Measurements from ENCODE around the gene SMIM33. TPM values are rescaled to one million over a fixed set of nuclear protein-coding genes. Genes with fewer than 3 reads are reported as not detected.

The SMIM33 gene
- total and polyA plus RNA-seq, 2 experiments from 2014 or later = not detected

DNA sequence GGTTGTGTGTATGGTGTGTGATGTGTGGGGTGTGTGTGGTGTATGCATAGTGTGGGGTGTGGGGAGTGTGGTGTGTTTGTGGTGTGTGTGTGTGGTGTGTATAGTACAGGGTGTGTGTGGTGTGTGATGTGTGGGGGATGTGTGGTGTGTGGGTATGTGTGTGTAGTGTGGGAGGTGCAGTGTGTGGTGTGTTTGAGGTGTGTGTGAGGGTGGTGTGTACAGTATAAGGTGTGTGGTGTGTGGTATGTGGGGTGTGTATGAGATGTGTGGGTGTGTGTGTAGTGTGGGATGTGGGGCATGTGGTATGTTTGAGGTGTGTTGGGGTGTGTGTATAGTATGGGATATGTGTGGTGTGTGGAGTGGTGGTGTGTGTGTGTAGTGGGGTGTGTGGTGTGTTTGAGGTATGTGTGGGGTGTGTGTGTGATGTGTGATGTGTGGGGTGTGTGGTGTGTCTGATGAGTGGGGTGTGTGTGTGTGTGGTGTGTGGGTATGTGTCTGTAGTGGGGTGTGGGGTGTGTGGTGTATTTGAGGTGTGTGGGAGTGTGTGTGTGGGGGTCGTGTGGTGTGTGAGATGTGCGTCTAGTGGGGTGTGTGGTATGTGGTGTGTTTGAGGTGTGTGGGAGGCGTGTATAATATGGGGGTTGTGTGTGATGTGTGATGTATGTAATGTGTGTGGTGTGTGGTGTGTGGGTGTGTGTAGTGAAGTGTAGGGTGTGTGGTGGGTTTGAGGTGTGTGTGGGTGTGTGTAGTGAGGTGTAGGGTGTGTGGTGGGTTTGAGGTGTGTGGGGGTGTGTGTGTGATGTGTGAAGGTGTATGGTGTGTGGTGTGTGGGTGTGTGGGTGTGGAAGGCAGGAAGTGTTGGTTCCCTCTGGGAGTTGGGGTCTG, 16.9 kb upstream of the SMIM33 start:
- Histone ChIP-seq H3K27me3 (no peaks in the 10 kb centered on the region), H3K36me3 (no peaks in the 10 kb centered on the region), H3K4me3 (no peak overlapping the region), H3K4me1 (ENCODE audit: low read depth) (no peaks in the 10 kb centered on the region), H3K27ac (no peak overlapping the region), H3K9me3 (ENCODE audit: low read depth) (no peaks in the 10 kb centered on the region)
- no peak for DNase-seq (ENCODE audit: low read depth in 1 of 2, low spot score in 1 of 2)
- no peak for TF ChIP-seq CTCF (IDR thresholded peaks at IDR 0.05; ENCODE audit: low read depth, low read length)

- no peak for DNase-seq (ENCODE audit: low read depth in 1 of 2, low spot score in 1 of 2)
- Histone ChIP-seq H3K4me3 (no peak overlapping the region), H3K4me1 (ENCODE audit: low read depth) (no peaks in the 10 kb centered on the region), H3K9me3 (ENCODE audit: low read depth) (no peaks in the 10 kb centered on the region), H3K27me3 (no peaks in the 10 kb centered on the region), H3K27ac (no peak overlapping the region), H3K36me3 (no peaks in the 10 kb centered on the region)
- no peak for TF ChIP-seq CTCF (IDR thresholded peaks at IDR 0.05; ENCODE audit: low read depth, low read length)
Measured at GRCh38 chr5:139454568-139455290, 16.1 kb upstream of the SMIM33 start.

DNA sequence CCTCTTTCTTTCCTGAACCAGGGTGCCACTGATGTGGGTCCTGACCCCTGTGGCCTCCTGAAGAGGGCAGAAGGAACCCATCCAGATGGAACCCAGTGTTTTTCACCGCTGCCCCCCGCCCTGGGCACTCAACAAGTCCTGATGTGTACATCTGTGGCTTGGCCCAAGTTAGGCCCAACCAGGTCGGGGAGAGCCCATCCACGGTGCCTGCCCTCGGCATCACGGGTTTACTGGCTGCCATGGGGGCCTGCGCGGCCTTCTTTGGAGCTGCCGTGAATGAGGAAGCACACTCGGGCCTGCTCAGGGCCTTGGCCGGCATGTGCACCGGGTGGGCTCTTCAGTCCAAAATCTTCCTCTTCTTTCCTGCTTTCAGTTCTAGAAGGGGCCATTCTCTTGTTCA, 14.0 kb upstream of the SMIM33 start:
- no peak for TF ChIP-seq CTCF (IDR thresholded peaks at IDR 0.05; ENCODE audit: low read depth, low read length)
- no peak for DNase-seq (ENCODE audit: low read depth in 1 of 2, low spot score in 1 of 2)
- Histone ChIP-seq H3K27ac (no peak overlapping the region), H3K27me3 (no peaks in the 10 kb centered on the region), H3K9me3 (ENCODE audit: low read depth) (no peaks in the 10 kb centered on the region), H3K4me3 (no peak overlapping the region), H3K36me3 (no peaks in the 10 kb centered on the region), H3K4me1 (ENCODE audit: low read depth) (no peaks in the 10 kb centered on the region)

DNA sequence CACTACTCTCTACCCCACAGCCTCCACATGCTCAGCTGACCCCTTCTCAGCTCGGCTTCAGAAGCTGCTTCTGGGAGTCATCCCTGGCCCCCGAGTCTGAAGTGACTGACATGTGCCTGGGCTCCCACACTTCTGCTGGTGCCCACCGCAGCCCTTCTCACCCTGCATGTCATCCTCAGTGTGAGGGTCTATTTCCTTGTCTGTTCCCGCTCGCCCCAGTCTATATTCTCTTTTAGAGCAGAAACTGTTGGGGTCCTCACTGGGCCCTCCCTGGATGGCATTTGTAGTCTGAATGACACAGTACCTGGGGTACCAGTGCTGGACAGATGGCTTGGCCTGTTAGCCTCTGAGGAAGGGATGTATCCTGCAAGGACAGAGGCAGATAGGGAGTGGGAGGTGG, 13.6 kb upstream of the SMIM33 start:
- no peak overlapping the region for H3K4me3 ChIP-seq
- no peaks in the 10 kb centered on the region for H3K4me1 ChIP-seq (ENCODE audit: low read depth)
- no peak for TF ChIP-seq CTCF (IDR thresholded peaks at IDR 0.05; ENCODE audit: low read depth, low read length)
- no peaks in the 10 kb centered on the region for H3K27me3 ChIP-seq
- no peak for DNase-seq (ENCODE audit: low read depth in 1 of 2, low spot score in 1 of 2)
- no peak overlapping the region for H3K27ac ChIP-seq
- no peaks in the 10 kb centered on the region for H3K36me3 ChIP-seq
- H3K9me3 ChIP-seq (ENCODE audit: low read depth) = no peaks in the 10 kb centered on the region

- no peaks in the 10 kb centered on the region for H3K9me3 ChIP-seq (ENCODE audit: low read depth)
- DNase-seq (ENCODE audit: low read depth in 1 of 2, low spot score in 1 of 2) = no peak
Measured at GRCh38 chr5:139457653-139458306, 13.0 kb upstream of the SMIM33 start.

More at GRCh38 chr5:139457653-139458306, 13.0 kb upstream of the SMIM33 start:
- no peak for TF ChIP-seq CTCF (IDR thresholded peaks at IDR 0.05; ENCODE audit: low read depth, low read length)
- H3K4me3 ChIP-seq = no peak overlapping the region
- no peaks in the 10 kb centered on the region for H3K36me3 ChIP-seq
- H3K27me3 ChIP-seq = no peaks in the 10 kb centered on the region
- H3K4me1 ChIP-seq (ENCODE audit: low read depth) = no peaks in the 10 kb centered on the region
- H3K27ac ChIP-seq = no peak overlapping the region
